ENCODE data around the gene MAST4. TPM values are rescaled to one million over a fixed set of nuclear protein-coding genes. Genes with fewer than 3 reads are reported as not detected.

The MAST4 gene
- total RNA-seq, 1 experiment from 2014 or later: 26.5 TPM

DNA sequence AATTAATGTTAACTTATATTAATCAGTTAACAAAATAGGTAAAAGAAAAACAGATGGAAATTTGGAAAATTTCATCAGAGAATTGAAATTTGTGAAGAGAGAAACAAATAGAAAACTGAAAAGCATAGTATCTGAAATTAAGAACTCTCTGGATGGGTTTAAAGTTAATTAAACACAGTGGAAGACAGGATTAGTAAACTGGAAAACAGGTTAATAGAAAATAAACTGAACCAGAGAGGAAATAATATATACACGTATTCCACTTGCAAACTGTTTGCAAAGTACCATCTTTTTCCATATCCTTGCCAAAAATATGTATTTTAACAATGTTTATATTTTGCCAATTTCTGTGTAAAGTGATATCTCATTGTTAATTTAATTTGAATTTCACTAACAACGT is 342.9 kb downstream of the MAST4 start:
- no peak overlapping the region for H3K27ac Mint-ChIP-seq (ENCODE audit: low read depth, unreplicated experiment)
- H3K4me3 Mint-ChIP-seq (ENCODE audit: unreplicated experiment): no peak overlapping the region
- ChIA-PET CTCF (interaction anchor here (0.5 kb wide), 1 partner anchor 639 kb away, joined by 3 read pairs; no protein-coding TSS in a partner anchor), POLR2A (no interaction called here)
- H3K4me1 Mint-ChIP-seq (ENCODE audit: insufficient read depth, unreplicated experiment): no peaks in the 10 kb centered on the region
- BruUV-seq (replicated peaks): no TSS peak
- H3K27me3 Mint-ChIP-seq (ENCODE audit: insufficient read depth, unreplicated experiment): no peaks in the 10 kb centered on the region
- intact Hi-C loops (cut with micrococcal nuclease): no loop called here
- H3K9me3 Mint-ChIP-seq (ENCODE audit: unreplicated experiment): no peaks in the 10 kb centered on the region
- DNase-seq (ENCODE audit: unreplicated experiment): no peak
- no peak for TF ChIP-seq CTCF (IDR thresholded peaks at IDR 0.05; ENCODE audit: unreplicated experiment)
- no peaks in the 10 kb centered on the region for H3K36me3 Mint-ChIP-seq (ENCODE audit: insufficient read depth, unreplicated experiment)

DNA sequence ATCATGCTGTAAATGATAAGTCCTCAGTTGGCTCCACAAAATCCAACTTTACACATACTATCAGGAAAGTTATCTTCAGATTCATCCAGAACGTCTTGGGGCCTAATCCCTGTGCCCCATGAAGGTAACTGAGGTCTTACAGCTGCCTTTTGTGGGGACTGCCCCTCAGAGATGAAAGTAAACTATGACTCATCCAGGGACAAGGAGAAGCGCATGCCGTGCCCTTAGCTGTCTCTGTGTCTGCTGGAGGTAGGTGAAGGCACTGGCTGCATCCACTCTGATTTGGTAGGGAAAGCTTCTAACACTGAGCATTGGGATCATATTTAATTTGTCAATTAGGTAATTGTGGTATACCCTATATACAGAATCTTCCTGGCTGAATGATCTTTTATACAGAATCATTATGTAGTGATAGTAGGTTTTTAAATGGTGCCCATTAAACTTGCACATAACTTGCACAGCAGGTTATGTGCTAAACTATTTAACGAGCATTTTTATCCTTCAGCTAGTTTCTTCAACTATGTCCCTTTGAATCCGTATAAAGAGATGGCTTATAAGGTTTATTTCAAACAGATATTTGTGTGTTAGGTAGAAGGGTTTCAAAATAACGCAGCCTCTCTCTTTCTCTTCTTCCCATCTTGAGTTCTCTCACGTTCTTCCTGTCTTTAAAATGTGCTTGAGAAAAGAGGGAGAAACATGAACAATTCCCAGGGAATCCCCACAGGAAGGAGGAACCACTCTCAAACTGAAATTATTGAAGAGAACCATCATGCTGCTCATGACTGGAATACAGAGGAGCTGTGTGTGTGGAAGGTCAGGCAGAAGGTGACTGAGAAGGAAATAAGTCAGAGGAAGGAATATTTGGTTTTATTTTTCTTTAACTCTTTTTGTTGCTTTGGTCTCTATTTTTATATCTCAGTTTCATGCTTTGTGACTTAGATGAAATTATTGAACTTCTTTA is 349.5 kb downstream of the MAST4 start:
- Mint-ChIP-seq H3K27ac (ENCODE audit: low read depth, unreplicated experiment) (no peak overlapping the region), H3K4me1 (ENCODE audit: insufficient read depth, unreplicated experiment) (no peaks in the 10 kb centered on the region), H3K9me3 (ENCODE audit: unreplicated experiment) (no peaks in the 10 kb centered on the region), H3K27me3 (ENCODE audit: insufficient read depth, unreplicated experiment) (no peaks in the 10 kb centered on the region), H3K36me3 (ENCODE audit: insufficient read depth, unreplicated experiment) (no peaks in the 10 kb centered on the region), H3K4me3 (ENCODE audit: unreplicated experiment) (no peak overlapping the region)
- BruUV-seq (replicated peaks): no TSS peak
- ChIA-PET POLR2A (interaction anchor here (5.4 kb wide), 1 partner anchor 13 kb away, joined by 29 read pairs; no protein-coding TSS in a partner anchor), CTCF (interaction anchor here (0.6 to 0.8 kb wide), 3 partner anchors 14 to 53 kb away, joined by 3 read pairs; no protein-coding TSS in a partner anchor)
- DNase-seq (ENCODE audit: unreplicated experiment): peak; percentile 13
- intact Hi-C loops (cut with micrococcal nuclease): no loop called here
- no peak for TF ChIP-seq CTCF (IDR thresholded peaks at IDR 0.05; ENCODE audit: unreplicated experiment)

DNA sequence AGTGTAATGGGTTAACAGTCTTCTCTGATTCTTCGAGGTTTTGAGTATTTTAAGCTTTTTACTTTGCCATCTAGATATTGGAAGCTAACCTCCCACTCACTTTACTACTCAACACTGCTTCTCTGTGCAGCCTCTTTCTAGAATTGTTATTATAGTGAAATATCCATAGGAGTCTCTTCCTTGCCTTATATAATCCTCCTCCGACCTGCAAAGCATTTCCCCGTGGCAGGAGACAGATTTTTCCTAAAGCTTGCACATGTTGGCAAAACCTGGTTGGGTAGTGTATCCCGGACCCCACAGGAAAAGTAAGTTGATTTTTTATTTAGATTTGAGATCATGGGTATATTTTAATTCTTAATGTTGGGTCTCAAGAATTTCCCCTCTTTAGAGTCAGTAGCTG is 351.3 kb downstream of the MAST4 start:
- CTCF ChIA-PET: interaction anchor here (0.6 to 1.9 kb wide), 2 partner anchors 133 to 329 kb away, joined by 3 to 6 read pairs; no protein-coding TSS in a partner anchor
- no peaks in the 10 kb centered on the region for H3K9me3 Mint-ChIP-seq (ENCODE audit: unreplicated experiment)
- H3K4me1 Mint-ChIP-seq (ENCODE audit: insufficient read depth, unreplicated experiment): no peaks in the 10 kb centered on the region
- TF ChIP-seq CTCF (IDR thresholded peaks at IDR 0.05; ENCODE audit: unreplicated experiment): no peak
- no peak overlapping the region for H3K4me3 Mint-ChIP-seq (ENCODE audit: unreplicated experiment)
- H3K36me3 Mint-ChIP-seq (ENCODE audit: insufficient read depth, unreplicated experiment): no peaks in the 10 kb centered on the region
- BruUV-seq (replicated peaks): no TSS peak
- no peak overlapping the region for H3K27ac Mint-ChIP-seq (ENCODE audit: low read depth, unreplicated experiment)
- intact Hi-C loops (cut with micrococcal nuclease): no loop called here
- DNase-seq (ENCODE audit: unreplicated experiment): no peak
- POLR2A ChIA-PET: interaction anchor here (0.6 to 5.4 kb wide), 2 partner anchors 11 to 118 kb away, joined by 4 to 29 read pairs; no protein-coding TSS in a partner anchor
- H3K27me3 Mint-ChIP-seq (ENCODE audit: insufficient read depth, unreplicated experiment): no peaks in the 10 kb centered on the region

DNA sequence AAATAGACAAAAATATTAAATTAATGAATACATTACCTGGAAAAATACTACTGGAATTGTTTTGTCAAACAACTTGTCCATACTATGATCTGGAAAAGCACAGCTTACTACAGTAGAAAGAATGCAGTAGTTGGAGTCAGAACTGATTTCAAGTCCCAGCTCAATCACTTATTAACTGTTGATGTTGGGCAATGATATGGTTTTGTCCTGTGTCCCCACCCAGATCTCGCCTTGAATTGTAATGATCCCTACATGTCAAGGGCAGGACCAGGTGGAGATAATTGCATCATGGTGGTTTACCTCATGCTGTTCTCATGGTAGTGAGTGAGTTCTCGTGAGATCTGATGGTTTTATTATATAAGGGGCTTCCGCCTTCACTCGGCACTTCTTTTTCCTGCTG is 352.9 kb downstream of the MAST4 start:
- no TSS peak for BruUV-seq (replicated peaks)
- intact Hi-C loops (cut with micrococcal nuclease): no loop called here
- no peaks in the 10 kb centered on the region for H3K9me3 Mint-ChIP-seq (ENCODE audit: unreplicated experiment)
- no peaks in the 10 kb centered on the region for H3K4me1 Mint-ChIP-seq (ENCODE audit: insufficient read depth, unreplicated experiment)
- no peak overlapping the region for H3K27ac Mint-ChIP-seq (ENCODE audit: low read depth, unreplicated experiment)
- ChIA-PET POLR2A (interaction anchor here (0.6 to 5.4 kb wide), 2 partner anchors 9 to 42 kb away, joined by 3 to 29 read pairs; no protein-coding TSS in a partner anchor), CTCF (interaction anchor here (0.6 to 1.0 kb wide), 2 partner anchors 67 to 661 kb away, joined by 3 read pairs; no protein-coding TSS in a partner anchor)
- TF ChIP-seq CTCF (IDR thresholded peaks at IDR 0.05; ENCODE audit: unreplicated experiment): no peak
- no peak overlapping the region for H3K4me3 Mint-ChIP-seq (ENCODE audit: unreplicated experiment)
- DNase-seq (ENCODE audit: unreplicated experiment): no peak
- no peaks in the 10 kb centered on the region for H3K27me3 Mint-ChIP-seq (ENCODE audit: insufficient read depth, unreplicated experiment)
- H3K36me3 Mint-ChIP-seq (ENCODE audit: insufficient read depth, unreplicated experiment): no peaks in the 10 kb centered on the region
